NCI-H2107 treated with DMSO at 0.1 percent for 48 hours (cell line): ENCODE measurements around the gene ACBD6.

Experiments used
- DNase-seq: peaks from one replicate; lab custom pipeline; 2025; ENCODE audit not compliant: unreplicated experiment; lab: John Stamatoyannopoulos, UW

The ACBD6 gene

GRCh38 chr1:180272395-180272794, 230.0 kb downstream of the ACBD6 start:
- DNase-seq = no peak

GRCh38 chr1:180271272-180272255, 230.8 kb downstream of the ACBD6 start:
- DNase-seq = no peak

GRCh38 chr1:180270530-180271271, 231.7 kb downstream of the ACBD6 start:
- no peak for DNase-seq

GRCh38 chr1:180269645-180270529, 232.5 kb downstream of the ACBD6 start:
- DNase-seq = peak; percentile 48

GRCh38 chr1:180268556-180269075, 233.8 kb downstream of the ACBD6 start:
- DNase-seq = peak; percentile 39

GRCh38 chr1:180267761-180268555, 234.4 kb downstream of the ACBD6 start:
- DNase-seq = no peak

- DNase-seq = no peak
Observed at GRCh38 chr1:180267211-180267561, 235.2 kb downstream of the ACBD6 start.

- DNase-seq = no peak
Observed at GRCh38 chr1:180266275-180267210, 235.8 kb downstream of the ACBD6 start.

GRCh38 chr1:180265871-180266270, 236.5 kb downstream of the ACBD6 start:
- no peak for DNase-seq

- no peak for DNase-seq
Observed at GRCh38 chr1:180265201-180265600, 237.2 kb downstream of the ACBD6 start.

- DNase-seq = no peak
Observed at GRCh38 chr1:180264595-180264994, 237.8 kb downstream of the ACBD6 start.

- no peak for DNase-seq
Observed at GRCh38 chr1:180262628-180263488, 239.5 kb downstream of the ACBD6 start.

GRCh38 chr1:180261524-180262155, 240.7 kb downstream of the ACBD6 start:
- DNase-seq = no peak

- no peak for DNase-seq
Observed at GRCh38 chr1:180261030-180261429, 241.3 kb downstream of the ACBD6 start.

- no peak for DNase-seq
Observed at GRCh38 chr1:180260541-180260940, 241.8 kb downstream of the ACBD6 start.

GRCh38 chr1:180259431-180260338, 242.7 kb downstream of the ACBD6 start:
- DNase-seq = no peak
